ENCODE results near the gene MAPK8IP3.
"Not testable (repeated sequence)": the region's sequence is repeated elsewhere in the genome, so short reads cannot be mapped to it uniquely, and the experiment has no call there.

MAPK8IP3 gene

DNA sequence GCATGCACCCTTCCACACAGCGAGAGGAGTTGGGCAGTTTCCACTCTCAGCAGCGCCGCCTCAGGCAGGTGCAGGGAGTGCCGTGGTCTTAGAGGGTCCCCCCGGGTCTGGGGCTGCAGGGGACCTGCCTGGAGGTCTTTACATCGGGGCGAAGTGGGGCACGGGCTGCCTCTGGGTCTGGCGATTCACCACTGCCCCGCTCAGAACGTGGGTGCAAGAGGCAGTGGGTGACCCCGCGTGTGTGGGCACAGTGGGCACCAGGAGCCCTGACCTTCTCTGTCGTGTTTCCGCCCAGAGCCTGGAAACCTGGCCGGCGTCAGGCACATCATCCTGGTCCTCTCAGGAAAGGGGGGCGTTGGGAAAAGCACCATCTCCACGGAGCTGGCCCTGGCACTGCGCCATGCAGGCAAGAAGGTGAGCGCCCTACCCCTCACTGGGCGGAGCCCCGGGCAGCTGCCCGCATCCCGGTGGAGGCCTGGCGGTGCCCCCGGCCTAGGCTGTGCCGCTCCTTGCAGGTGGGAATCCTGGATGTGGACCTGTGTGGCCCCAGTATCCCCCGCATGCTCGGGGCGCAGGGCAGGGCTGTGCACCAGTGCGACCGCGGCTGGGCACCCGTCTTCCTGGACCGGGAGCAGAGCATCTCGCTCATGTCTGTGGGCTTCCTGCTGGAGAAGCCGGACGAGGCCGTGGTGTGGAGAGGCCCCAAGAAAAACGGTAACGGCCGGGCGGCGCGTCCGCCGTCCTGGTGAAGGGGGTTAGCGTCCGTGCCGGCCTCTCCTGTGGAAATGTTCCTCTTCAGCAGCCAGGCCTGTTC, 80.5 kb downstream of the MAPK8IP3 start:
- no peak for DNase-seq (ENCODE audit: low read depth, low spot score)

DNA sequence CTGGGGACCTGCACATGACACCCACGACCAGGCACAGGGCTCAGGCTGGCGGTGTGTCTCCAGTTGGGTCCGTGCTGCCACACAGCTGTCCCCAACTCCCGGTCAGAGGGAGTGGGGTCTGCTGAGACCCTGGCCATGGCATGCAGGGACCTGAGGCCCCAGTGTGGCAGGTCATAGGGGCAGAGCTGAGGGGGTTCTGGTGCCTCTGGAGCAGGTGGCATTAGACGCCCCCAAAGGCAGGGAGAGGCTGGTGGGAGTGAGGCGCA, 81.0 kb downstream of the MAPK8IP3 start:
- DNase-seq (ENCODE audit: low read depth, low spot score) = no peak

DNA sequence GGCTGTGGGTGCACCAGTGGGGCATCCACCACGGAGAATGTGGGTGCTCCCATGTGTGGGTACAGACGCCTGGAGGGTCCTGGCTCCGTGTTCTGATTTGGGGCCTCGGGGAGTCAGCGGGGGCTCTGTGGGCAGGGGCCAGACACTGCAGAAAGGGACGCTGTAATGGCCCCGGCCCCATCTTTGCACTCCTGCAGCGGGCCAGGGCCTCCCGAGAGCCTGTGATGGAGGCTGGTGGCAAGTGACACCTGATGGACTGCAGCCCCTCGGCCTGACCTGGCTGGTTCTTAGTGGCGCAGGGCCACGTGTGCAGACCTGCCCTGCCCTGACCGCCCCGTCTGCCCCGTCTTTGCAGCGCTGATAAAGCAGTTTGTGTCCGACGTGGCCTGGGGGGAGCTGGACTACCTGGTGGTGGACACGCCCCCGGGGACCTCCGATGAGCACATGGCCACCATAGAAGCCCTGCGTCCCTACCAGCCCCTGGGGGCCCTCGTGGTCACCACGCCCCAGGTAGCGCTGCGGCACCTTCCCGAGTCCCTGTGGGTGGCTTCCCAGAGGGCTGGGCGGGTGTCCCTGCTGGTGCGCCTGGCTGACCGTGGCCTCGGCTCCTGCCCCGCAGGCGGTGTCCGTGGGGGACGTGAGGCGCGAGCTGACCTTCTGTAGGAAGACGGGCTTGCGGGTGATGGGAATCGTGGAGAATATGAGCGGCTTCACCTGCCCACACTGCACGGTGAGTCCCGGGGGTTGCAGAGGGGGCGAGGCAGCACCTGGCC, 81.5 kb downstream of the MAPK8IP3 start:
- no peak for DNase-seq (ENCODE audit: low read depth, low spot score)

DNA sequence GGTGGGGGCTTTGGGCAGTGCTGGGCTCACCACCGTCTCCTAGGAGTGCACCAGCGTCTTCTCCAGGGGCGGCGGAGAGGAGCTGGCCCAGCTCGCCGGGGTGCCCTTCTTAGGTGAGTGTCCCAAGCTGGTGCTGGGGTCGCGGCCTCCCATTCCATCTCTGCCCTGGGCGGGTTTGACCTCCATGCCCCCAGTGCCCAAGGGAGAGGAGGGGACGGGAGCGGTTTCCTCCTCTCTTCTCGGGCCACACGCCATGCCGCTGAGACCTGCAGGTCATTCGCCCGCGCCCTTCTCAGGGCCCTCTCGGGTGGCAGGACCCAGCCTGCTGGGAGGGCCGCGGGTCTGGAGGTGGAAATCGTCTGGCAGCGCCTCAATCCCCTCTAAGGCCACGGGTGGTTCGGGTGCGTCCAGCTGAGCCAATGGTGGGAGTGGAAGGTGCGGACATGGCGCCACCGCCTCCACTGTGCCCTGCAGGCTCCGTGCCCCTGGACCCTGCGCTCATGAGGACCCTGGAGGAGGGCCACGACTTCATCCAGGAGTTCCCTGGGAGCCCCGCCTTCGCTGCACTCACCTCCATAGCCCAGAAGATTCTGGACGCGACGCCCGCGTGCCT, 82.2 kb downstream of the MAPK8IP3 start:
- DNase-seq (ENCODE audit: low read depth, low spot score) = no peak

DNA sequence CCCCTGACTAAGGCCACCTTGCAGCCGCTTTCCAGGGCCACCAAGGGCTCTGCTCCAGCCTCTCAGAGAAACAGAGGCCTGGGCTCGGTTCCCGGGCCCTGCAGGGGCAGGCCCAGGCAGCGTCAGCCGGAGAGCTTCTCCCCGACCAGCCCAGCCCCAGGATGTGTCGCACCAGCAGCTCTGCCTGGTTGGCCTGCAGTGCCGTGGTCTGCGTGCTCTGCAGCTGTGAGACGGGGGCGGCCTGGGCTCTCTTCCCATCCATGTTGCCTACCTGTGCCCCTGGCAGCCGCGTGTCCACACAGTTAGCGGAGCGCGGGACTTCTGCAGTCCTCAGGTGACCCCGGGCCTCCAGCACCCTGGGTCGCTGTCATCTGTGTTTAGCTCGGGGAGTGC, 82.7 kb downstream of the MAPK8IP3 start:
- no peak for DNase-seq (ENCODE audit: low read depth, low spot score)

DNA sequence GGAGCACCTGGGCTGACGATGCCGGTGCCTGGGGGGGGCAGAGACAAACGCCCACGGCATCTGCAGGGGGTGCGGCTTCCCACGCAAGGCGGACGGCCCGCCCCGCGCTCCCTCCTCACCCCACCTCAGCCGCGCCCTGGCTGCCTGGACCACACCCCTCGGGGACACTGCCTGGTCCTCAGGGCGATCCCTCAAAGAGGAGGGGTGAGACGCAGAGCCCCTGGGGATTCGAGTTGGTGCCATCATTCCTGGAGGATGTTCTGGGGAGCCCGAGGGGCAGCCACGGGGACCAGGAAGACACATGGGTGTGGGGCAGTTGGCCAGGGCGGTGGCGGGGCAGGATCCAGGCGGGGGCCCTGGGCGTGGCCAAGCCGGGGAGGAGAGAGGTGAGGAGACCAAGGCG, 83.6 kb downstream of the MAPK8IP3 start:
- DNase-seq (ENCODE audit: low read depth, low spot score) = no peak

DNA sequence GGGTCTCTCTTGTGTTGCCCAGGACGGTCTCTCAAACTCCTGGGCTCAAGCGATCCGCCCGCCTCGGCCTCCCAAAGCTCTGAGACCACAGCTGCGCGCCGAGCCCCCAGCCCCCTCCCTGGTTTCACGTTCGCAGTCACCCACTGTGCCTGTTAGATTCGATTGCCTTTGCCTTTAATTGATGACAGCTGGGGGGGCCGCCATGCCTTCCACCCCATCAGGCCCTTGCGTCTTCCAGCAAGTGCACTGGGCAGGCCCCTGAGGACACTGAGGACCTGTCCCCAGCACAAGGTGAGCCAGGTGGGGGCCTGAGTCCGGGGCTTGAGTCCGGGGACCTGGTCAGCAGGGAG, 84.2 kb downstream of the MAPK8IP3 start:
- no peak for DNase-seq (ENCODE audit: low read depth, low spot score)

DNA sequence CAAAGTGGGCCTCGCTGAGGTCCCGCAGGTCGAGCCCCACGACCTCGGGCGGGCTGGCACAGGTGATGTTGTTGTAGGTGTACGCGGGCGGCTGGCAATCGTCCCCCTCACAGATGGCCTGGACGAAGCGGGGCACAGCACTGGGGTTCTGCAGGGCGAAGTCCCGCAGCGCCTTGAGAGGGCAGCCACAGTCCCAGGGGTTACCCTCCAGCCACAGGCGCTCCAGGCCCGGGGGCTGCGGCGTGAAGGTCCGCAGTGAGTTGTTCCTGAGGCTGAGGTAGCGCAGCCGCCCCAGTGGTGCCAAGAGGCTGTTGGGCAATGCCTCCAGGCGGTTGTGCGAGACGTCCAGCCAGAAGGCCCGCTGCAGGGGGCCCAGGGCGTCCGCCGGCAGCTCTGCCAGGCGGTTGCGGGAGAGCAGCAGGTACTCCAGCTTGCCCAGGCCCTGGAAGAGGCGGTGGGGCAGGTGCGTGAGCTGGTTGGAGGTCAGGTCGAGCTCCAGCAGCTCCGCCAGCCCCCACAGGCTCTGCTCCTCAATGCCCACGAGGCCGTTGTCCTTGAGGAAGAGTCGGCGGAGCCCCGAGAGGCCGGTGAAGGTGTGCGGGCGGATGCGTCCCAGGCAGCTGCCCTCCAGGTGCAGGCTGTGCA, 84.7 kb downstream of the MAPK8IP3 start:
- DNase-seq (ENCODE audit: low read depth, low spot score) = no peak

DNA sequence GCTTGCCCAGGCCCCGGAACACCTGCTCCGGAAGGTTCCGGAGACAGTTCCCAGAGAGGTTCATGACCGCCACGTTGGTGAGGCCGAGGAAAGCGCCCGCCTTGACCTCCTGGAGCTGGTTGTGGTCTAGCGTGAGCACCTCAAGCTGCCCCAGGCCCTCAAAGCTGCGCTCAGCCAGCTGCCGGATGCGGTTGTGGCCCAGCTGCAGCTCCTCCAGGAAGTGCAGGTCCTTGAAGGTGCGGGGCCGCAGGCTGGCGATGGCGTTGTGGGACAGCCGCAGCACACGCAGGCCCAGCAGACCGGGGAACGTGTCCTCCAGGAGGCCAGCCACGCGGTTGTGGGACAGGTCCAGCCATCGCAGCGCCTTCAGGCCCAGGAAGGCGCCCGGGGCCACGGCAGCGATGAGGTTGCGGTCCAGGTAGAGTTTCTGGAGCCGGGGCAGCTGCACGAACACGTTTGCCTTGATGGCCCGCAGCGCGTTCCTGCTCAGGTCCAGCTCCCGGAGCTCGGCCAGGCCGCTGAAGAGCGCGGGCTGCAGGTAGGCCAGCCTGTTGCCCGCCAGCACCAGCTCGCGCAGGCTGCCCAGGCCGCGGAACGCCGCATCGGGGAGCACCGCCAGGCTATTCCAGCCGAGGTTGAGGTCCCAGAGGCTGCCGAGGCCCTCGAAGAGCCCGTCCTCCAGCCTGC, 85.4 kb downstream of the MAPK8IP3 start:
- no peak for DNase-seq (ENCODE audit: low read depth, low spot score)

DNA sequence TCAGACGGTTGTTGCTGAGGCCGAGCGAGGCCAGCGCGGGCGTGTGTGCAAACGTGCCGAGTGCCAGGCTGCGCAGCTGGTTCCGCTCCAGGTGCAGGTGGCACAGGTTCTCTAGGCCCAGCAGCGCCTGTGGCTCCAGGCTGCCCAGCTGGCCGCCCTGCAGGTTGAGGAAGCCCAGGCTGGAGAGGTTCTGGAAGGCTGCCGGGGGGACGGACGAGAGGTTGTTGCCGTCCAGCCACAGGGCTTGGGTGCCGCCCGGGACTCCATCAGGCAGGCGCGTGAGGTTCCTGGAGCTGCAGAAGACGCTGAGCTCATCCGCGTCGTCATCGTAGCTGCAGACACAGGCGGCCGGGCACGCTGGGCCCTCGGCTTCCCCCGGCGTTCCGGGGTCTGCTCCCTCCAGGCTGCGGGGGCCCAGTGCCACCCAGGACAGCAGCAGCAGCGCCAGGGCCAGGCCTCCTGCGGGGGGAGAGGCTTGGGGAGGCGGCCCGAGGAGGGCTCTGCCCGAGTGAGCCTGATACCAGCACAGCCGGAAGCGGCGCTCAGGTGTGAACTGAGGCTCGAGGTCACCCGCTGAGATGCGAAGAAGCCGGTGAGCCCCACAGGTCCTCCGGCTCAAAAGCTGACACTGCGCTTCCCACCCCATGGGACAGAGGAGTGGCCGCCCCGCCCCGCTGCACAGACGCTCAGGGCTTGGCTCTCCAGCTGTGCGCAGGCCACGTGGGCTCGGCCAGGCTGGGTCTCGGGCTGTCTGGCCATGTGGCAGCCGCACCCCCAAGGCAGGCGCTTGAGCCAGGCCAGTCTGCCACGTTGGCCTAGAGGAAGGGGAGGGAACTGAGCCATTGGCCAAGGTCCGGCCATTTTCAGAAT, 86.2 kb downstream of the MAPK8IP3 start:
- no peak for DNase-seq (ENCODE audit: low read depth, low spot score)

DNA sequence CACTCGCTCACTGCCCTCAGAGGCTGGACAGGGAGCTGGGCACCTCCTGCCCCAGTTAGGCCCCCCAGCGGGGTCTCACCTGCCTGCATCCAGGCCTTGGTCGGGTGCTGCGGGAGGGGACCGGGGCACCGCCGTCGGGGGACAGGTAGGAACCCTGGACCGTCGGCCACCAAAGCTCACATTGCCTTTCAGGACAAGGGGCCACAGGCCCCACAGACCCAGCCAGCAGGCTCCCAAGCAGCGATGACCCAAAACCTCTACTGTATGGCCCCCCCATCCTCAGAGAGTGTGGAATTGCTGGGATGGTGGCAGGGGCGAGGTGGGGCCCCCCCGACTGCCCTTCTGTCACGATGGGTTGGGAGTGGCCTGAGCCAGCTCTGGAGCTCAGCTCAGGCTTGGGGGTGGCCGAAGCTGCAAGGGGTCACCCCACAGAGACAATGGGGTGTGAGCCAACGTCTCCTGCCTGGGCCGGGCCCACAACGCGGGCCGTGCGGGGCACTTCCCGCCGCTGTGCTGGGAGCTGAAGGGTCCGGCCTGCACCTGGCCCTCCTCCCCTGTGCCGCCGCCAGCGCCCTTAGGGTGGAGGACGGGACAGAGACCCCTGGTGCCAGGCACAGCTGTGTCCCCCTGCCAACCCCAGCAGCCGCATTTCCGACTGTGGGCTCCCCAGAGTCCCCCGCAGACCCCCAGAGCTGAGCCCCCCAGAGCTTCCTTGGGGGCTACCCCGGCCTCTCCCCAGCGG, 87.0 kb downstream of the MAPK8IP3 start:
- DNase-seq (ENCODE audit: low read depth, low spot score) = no peak

DNA sequence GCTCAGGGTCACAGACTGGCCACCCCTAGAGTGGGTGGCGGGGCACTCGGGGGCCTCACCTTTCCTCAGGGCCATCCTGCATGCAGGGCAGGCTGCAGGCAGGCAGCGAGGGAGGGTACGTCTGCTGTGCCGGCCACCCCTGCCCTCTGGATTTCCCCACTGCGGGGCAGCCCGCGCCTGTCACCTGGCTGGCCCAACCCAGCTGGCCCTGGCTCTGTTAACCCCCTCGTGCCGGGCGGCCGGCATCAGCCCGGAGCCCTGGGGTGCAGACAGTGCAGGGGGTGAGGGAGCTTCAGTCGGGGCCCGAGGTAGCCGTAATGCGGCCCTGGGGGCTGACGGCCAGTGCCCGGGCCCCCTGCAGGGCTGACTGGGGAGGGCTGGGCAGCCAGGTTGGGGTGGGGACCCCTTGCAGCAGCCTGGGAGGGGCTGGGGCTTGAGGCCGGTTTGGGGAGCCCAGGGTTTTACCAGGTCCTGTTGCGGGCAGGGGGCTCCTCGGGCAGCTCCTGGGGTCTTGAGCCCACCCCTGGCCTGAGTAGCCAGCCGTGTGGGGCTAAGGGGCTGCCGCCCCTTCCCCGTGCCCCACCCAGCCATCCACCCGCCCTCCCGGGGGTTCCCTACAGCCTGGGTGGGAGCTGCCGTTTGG, 87.7 kb downstream of the MAPK8IP3 start, which contains the start of gene IGFALS:
IGFALS (minus strand) TSS at position 128 of the 643 bp plus-strand sequence; CDS start at position 75, 53 bp downstream.
- DNase-seq (ENCODE audit: low read depth, low spot score) = no peak

DNA sequence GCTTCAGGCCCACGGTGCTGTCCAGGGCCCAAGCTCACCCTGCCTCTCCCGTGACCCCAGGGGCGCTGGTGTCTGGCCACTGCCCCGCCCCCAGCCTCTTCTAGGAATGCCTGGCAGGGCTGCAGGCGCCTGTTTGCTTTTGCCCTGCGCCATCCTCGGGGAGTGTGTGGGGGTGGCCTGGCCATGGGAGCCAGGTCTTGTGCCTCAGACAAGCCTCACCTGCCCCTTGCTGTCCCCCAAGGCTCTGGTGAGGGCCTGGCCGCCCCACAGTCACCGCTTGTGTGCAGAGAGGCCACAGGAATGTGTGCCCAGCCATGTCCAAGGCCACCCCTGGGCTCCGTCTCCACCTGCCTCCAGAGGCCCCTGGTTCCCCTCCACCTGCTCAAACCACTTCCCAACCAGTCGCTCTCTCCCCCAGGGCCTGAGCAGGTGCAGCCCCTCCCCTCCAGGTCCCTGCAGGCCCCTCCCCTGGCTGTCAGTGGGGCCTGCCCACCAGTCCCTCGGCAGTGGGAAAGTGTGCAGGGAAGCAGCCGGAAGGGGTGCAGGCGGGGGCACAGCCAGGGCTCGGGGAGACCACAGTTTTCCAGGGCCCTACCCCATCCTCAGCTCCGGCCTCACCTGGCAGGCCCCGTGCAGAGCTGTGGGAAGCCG, 88.4 kb downstream of the MAPK8IP3 start:
- DNase-seq (ENCODE audit: low read depth, low spot score) = no peak

DNA sequence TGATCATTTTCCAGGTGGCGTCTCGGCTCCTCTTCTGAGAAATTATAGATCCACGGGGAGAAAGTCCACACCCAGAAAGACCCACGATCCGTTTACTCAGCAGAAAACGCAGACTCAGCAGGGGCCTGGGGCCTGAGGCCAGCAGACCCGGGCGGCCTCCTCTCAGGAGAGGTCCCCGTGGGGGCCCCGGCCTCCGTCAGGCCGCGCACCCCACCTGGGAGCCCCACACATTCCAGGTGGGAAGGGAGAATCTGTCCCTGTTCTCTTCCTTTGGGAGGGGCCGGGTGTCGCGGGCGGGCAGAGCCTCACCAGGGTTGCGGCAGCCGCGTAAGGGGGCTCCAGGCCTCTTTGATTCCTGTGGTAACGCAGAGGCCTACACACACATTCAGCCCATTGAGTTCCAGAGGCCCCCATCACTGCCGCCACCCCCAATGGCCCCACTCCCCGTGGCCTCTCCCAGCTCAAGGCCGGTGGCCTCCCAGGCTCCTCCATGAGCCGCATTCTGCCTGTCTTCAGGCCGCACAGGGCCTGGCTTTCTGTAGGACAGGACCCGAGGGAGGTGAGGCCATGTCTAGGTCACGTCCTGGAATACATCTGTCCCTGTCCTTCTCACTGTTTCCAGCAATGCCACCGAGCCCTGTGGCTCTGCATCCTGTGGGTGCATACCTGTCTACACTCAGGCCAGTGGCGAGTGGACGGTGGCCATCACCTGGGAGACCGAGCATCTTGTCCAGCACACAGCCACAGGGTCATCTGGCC, 89.1 kb downstream of the MAPK8IP3 start:
- DNase-seq (ENCODE audit: low read depth, low spot score) = no peak

DNA sequence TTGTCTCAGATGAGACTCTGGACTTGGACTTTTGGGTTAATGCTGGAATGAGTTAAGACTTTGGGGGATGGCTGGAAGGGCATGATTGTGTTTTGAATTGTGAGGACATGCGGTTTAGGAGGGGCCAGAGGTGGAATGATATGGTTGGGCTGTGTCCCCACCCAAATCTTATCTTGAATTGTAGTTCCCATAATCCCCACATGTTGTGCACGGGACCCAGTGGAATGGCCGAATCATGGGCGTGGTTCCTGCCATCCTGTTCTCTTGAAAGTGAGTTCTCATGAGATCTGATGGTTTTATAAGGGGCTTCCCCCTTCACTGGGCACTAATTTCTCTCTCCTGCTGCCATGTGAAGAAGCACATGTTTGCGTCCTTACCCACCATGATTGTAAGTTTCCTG, 93.3 kb downstream of the MAPK8IP3 start:
- not testable (repeated sequence) for DNase-seq (ENCODE audit: low read depth, low spot score)

DNA sequence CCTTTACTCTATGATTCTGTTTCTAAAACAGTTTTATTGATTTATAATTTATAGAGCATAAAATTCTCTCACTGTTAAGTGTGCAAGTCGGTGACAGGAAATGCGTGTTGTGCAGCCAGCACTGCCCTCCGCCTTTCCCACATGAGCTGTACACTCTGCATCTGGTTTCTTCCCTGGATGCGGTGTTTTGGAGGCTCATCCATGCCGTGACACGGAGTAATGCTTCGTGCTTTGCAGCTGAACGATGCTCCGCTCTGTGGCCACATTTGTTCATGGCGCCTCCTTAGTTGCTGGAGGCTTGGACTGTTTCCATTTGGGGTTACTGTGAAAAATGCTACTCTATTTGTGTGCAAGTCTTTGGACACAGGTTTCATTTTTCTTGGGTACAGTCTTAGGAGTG, 94.7 kb downstream of the MAPK8IP3 start:
- no peak for DNase-seq (ENCODE audit: low read depth, low spot score)

DNA sequence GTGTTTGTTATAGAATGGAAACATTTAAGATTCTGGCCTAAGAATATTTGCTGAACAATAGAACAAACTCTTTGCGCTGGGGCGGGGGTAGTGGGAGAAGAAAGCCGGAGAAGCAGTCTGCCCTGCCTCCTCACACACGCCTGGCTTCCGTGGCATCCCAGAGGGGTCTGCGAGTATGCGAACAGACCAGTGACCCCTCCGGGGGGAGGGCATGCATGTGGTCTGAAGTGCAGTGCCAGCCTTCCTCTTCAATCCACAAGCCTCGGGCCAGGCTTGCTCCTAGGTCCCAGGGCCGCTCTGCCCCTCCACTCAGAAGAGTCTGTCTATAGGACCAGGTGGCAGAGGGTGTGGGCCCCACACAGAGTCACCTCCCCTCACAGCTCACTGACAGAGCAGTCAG, 101.6 kb downstream of the MAPK8IP3 start:
- no peak for DNase-seq (ENCODE audit: low read depth, low spot score)

DNA sequence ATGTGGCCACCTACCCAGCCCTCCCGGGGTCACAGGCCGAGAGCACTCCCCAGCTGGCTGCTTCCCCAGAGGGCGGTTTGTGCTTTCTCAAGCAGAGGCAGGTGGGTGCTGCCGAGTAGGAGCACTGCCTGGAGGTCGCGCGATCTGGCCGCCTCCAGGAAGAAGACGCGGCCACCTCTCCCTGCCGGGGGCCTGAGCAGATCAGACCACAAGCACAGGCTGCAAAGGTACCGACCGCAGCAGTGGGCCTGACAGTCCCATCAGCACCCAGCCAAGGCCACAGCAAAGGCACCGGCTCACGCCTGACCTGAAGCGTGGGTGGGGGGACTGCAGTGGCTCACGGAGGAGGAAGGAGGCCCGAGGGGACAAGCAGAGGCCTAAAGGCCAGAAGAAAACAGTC, 102.7 kb downstream of the MAPK8IP3 start:
- DNase-seq (ENCODE audit: low read depth, low spot score) = no peak

Data from activated CD4-positive, CD25-positive, alpha-beta regulatory T cell treated with anti-CD3 and anti-CD28 coated beads, Interleukin-2, amount 50 U/mL, for 16 hours (primary cell).